Measurements from ENCODE around the gene NUB1. TPM values are rescaled to one million over a fixed set of nuclear protein-coding genes. Genes with fewer than 3 reads are reported as not detected.
A peak's percentile ranks its signal among the peaks of the same experiment; 100 is the strongest.

NUB1 gene
- total RNA-seq, 1 experiment from 2014 or later = 67.4 TPM

GRCh38 chr7:151313857-151314256 is 27.8 kb upstream of the NUB1 start:
- DNase-seq (ENCODE audit: low read depth) = peak; percentile 25

- no peak for DNase-seq (ENCODE audit: low read depth)
Measured at GRCh38 chr7:151314401-151314800, 27.2 kb upstream of the NUB1 start.

- peak; percentile 72 for DNase-seq (ENCODE audit: low read depth)
Measured at GRCh38 chr7:151315038-151315655, 26.5 kb upstream of the NUB1 start.

- no peak for DNase-seq (ENCODE audit: low read depth)
Measured at GRCh38 chr7:151316896-151317295, 24.7 kb upstream of the NUB1 start.

- DNase-seq (ENCODE audit: low read depth) = no peak
Measured at GRCh38 chr7:151317936-151318335, 23.7 kb upstream of the NUB1 start.

GRCh38 chr7:151319189-151319588 is 22.4 kb upstream of the NUB1 start:
- DNase-seq (ENCODE audit: low read depth) = no peak

- no peak for DNase-seq (ENCODE audit: low read depth)
Measured at GRCh38 chr7:151320263-151320845, 21.3 kb upstream of the NUB1 start.

- no peak for DNase-seq (ENCODE audit: low read depth)
Measured at GRCh38 chr7:151321341-151321740, 20.3 kb upstream of the NUB1 start.

GRCh38 chr7:151322906-151323305 is 18.7 kb upstream of the NUB1 start:
- no peak for DNase-seq (ENCODE audit: low read depth)

GRCh38 chr7:151327022-151327421 is 14.6 kb upstream of the NUB1 start:
- no peak for DNase-seq (ENCODE audit: low read depth)

- peak; percentile 38 for DNase-seq (ENCODE audit: low read depth)
Measured at GRCh38 chr7:151327659-151328058, 14.0 kb upstream of the NUB1 start.

- DNase-seq (ENCODE audit: low read depth) = no peak
Measured at GRCh38 chr7:151330181-151330580, 11.4 kb upstream of the NUB1 start.

GRCh38 chr7:151330661-151331060 is 11.0 kb upstream of the NUB1 start:
- no peak for DNase-seq (ENCODE audit: low read depth)

GRCh38 chr7:151334628-151335027 is 7.0 kb upstream of the NUB1 start:
- no peak for DNase-seq (ENCODE audit: low read depth)

- no peak for DNase-seq (ENCODE audit: low read depth)
Measured at GRCh38 chr7:151336027-151336708, 5.4 kb upstream of the NUB1 start.

- no peak for DNase-seq (ENCODE audit: low read depth)
Measured at GRCh38 chr7:151337346-151337745, 4.3 kb upstream of the NUB1 start.

GRCh38 chr7:151338809-151339208 is 2.8 kb upstream of the NUB1 start:
- no peak for DNase-seq (ENCODE audit: low read depth)

GRCh38 chr7:151339651-151340382 is 1.8 kb upstream of the NUB1 start:
- DNase-seq (ENCODE audit: low read depth) = no peak

- DNase-seq (ENCODE audit: low read depth) = no peak
Measured at GRCh38 chr7:151340794-151341356, 737 bp upstream of the NUB1 start.

GRCh38 chr7:151342102-151342646 is 562 bp downstream of the NUB1 start:
- no peak for DNase-seq (ENCODE audit: low read depth)

GRCh38 chr7:151342811-151343210 is 1.2 kb downstream of the NUB1 start:
- DNase-seq (ENCODE audit: low read depth) = no peak

GRCh38 chr7:151343516-151343915 is 1.9 kb downstream of the NUB1 start:
- no peak for DNase-seq (ENCODE audit: low read depth)

Measured in LHCN-M2 (cell line).